GM12892 (cell line): ENCODE data around the gene NOP9.

Source experiments
- DNase-seq: peaks from one replicate; pipeline ENCODE4 v3.0.0; 2011; ENCODE audit not compliant: insufficient read length
- FAIRE-seq: peaks from 2 replicates; lab custom pipeline; 2011; peaks lifted over from hg19 to GRCh38; lab: Jason Lieb, UNC
- POLR2A ChIP-seq: IDR thresholded peaks from 2 replicates; pipeline ENCODE4 v1.6.1; 2011; ENCODE audit warnings: low read depth, low read length, control low read depth
- POLR2AphosphoS5 ChIP-seq: IDR thresholded peaks from 2 replicates; pipeline ENCODE4 v1.6.1; 2011; ENCODE audit warnings: low read depth, low read length, control low read depth
- TAF1 ChIP-seq: IDR thresholded peaks from 2 replicates; pipeline ENCODE4 v1.6.1; 2011; ENCODE audit warnings: low read depth, mild to moderate bottlenecking, control low read depth, low read length, borderline replicate concordance

NOP9 gene

GRCh38 chr14:24312736-24313507, 13.3 kb downstream of the NOP9 start:
- no peak for FAIRE-seq
- TF ChIP-seq POLR2AphosphoS5 (0 out of 2 replicates have a peak, but pooled peaks have one; percentile 24), TAF1 (no peak), POLR2A (no peak)
- DNase-seq, result no peak

GRCh38 chr14:24313913-24314312, 14.3 kb downstream of the NOP9 start:
- TF ChIP-seq POLR2AphosphoS5 (no peak), POLR2A (no peak), TAF1 (no peak)
- no peak for DNase-seq
- FAIRE-seq, result no peak

DNA sequence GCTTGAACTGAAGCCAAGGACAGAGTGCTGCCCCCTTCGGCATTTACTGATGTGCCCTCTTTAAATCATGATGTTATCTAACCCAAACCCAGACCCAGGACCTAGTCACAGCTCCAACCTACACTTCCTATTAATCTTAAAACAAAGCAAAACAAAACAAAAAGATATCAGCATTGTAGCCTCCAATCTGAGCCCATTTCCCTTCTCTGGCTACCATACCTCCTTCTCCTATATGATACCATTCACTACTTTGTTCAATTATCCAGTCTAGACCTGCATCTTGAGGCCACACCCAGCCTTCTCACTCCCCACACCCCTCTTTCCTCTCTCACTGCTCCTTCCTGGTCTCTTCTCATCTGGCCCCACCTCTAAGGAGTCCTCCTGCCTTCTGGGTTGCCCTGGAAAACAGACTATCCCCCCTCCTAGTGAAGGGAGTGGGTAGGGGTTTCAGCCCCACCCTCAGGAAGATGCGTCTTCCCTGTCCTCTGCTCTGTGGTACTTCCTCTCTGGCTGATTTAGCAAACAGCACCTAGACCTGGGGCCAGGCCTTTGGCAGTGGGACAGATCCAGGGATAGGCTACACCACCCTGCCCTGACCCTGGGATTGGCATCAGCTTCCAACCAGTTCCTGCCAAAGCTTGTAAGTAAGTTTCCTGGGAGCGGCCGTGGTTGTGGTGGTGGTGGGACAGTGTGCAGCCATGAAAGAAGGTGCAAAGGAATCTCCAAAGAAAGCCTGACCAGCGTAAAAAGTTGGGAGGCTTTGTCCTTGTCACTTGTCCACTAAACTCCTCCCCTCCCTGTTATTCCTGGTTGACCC, 14.9 kb downstream of the NOP9 start:
- FAIRE-seq, result no peak
- no peak for DNase-seq
- TF ChIP-seq POLR2A (no peak), POLR2AphosphoS5 (no peak), TAF1 (no peak)

DNA sequence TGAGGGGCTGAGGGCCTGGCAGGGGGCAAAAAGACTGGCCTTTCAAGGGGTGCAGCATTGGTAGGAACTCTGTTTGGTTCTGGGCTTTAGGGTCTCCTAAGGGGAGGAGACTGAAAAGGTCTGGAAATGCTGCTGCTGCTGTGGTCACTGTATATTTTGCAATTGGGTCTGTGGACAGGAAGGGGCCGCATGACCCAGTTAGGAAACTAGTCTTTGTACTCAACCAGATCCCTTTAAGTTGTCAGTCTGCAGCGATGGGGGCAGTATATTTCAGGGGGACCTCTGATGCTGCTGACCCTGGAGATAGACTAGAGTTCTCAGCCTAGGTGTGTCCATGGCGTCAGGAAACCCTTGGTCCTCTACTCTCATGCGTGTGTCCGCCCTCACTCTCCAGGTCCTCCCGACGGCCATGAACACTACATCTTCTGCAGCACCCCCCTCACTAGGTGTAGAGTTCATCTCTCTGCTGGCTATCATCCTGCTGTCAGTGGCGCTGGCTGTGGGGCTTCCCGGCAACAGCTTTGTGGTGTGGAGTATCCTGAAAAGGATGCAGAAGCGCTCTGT, 15.7 kb downstream of the NOP9 start:
- DNase-seq, result no peak
- no peak for FAIRE-seq
- TF ChIP-seq POLR2A (no peak), POLR2AphosphoS5 (no peak), TAF1 (no peak)

GRCh38 chr14:24315807-24316596, 16.4 kb downstream of the NOP9 start:
- FAIRE-seq, result no peak
- no peak for DNase-seq
- TF ChIP-seq TAF1 (no peak), POLR2AphosphoS5 (no peak), POLR2A (no peak)

DNA sequence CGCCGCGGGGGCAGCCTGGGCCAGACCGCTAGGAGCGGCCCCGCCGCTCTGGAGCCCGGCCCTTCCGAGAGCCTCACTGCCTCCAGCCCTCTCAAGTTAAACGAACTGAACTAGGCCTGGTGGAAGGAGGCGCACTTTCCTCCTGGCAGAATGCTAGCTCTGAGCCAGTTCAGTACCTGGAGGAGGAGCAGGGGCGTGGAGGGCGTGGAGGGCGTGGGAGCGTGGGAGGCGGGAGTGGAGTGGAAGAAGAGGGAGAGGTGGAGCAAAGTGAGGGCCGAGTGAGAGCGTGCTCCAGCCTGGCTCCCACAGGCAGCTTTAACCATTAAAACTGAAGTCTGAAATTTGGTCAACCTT, 16.9 kb downstream of the NOP9 start:
- DNase-seq (no peak), FAIRE-seq (no peak)
- TF ChIP-seq TAF1, result no peak
- no peak for TF ChIP-seq POLR2AphosphoS5
- TF ChIP-seq POLR2A, result no peak

GRCh38 chr14:24317141-24317928, 17.7 kb downstream of the NOP9 start:
- FAIRE-seq (no peak), DNase-seq (no peak)
- TF ChIP-seq TAF1 (no peak), POLR2AphosphoS5 (no peak), POLR2A (no peak)

- TF ChIP-seq POLR2AphosphoS5, result no peak
- no peak for TF ChIP-seq POLR2A
- TF ChIP-seq TAF1, result no peak
- DNase-seq (no peak), FAIRE-seq (no peak)
Observed at GRCh38 chr14:24321212-24321975, 21.7 kb downstream of the NOP9 start.

GRCh38 chr14:24322672-24323071, 23.0 kb downstream of the NOP9 start:
- DNase-seq (no peak), FAIRE-seq (no peak)
- TF ChIP-seq TAF1 (no peak), POLR2A (no peak), POLR2AphosphoS5 (no peak)

DNA sequence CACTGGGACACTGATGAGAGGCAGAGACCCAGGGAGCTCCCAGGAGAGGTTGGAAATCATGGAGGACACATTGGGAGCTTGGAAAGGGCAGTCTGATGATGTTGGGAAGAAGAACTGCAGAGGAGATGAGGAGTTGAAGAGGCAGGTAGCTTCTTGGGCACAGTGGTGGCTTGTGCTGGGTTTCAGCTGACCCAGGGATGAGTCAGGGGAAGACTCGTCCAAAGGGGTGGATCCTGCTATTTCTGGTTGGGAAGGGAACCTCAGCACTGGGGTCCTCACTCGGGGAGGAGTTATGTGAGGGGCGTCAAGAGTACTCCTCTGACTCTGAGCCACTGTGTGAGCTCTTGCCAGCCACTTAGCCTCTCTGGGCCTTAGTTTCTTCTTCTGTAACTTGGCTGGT, 23.7 kb downstream of the NOP9 start:
- no peak for DNase-seq
- TF ChIP-seq TAF1 (no peak), POLR2AphosphoS5 (no peak), POLR2A (no peak)
- no peak for FAIRE-seq
